ENCODE data around the gene KIF15. TPM values are rescaled to one million over a fixed set of nuclear protein-coding genes. Genes with fewer than 3 reads are reported as not detected.

The KIF15 gene
- polyA plus RNA-seq, 2 donors: 4.2 to 4.3 TPM

Other genes starting within 250 kb of the KIF15 start
- under 1 TPM; 0.56 to 0.81 TPM for gene ZKSCAN7, start 206.6 kb upstream of the KIF15 start, polyA plus RNA-seq
- under 1 TPM; 0.28 to 0.31 TPM for gene ZNF660, start 176.8 kb upstream of the KIF15 start, polyA plus RNA-seq
- gene ZNF197, start 136.8 kb upstream of the KIF15 start, polyA plus RNA-seq: 1 to 10 TPM; 4.1 to 5.3 TPM
- gene ZNF35, start 113.1 kb upstream of the KIF15 start, polyA plus RNA-seq: 1 to 10 TPM; 2.8 to 4.7 TPM
- gene ZNF502, start 49.1 kb upstream of the KIF15 start, polyA plus RNA-seq: 1 to 10 TPM; 1.9 to 2.2 TPM
- gene ZNF501, start 32.2 kb upstream of the KIF15 start, polyA plus RNA-seq: under 1 TPM; 0.53 to 0.89 TPM
- gene KIAA1143, start 175 bp upstream of the KIF15 start, polyA plus RNA-seq: 1 to 10 TPM; 6.3 to 7.0 TPM
- 10 to 100 TPM in 1 of 2 donors, 1 to 10 TPM in 1; 8.3 to 10.9 TPM for gene TMEM42, start 100.1 kb downstream of the KIF15 start, polyA plus RNA-seq
- not detected for gene TGM4, start 112.8 kb downstream of the KIF15 start, polyA plus RNA-seq
- gene ZDHHC3, start 214.4 kb downstream of the KIF15 start, polyA plus RNA-seq: 10 to 100 TPM; 26.0 to 50.1 TPM
- 10 to 100 TPM; 23.5 to 38.7 TPM for gene EXOSC7, start 214.4 kb downstream of the KIF15 start, polyA plus RNA-seq